ENCODE data around the gene LIFR.

- TF ChIP-seq EP300 (IDR thresholded peaks at IDR 0.05) (no peak), CTCF (IDR thresholded peaks at IDR 0.05) (no peak), POLR2A (IDR thresholded peaks at IDR 0.05) (no peak), POLR2AphosphoS5 (IDR thresholded peaks at IDR 0.05) (no peak)
These were observed 9.2 kb downstream of the LIFR start for GRCh38 chr5:38547257-38547656.

Measured in suprapubic skin (tissue), 4 donors.